DND-41 (cell line): Measurements from ENCODE around the gene PINK1.

Source experiments
- ATAC-seq: fragments of 200-7000 bp; cut with Tn5 transposase; 3 replicates; pipeline ENCODE4 v1.9.1; 2021; ENCODE audit warnings: low read depth; ENCODE audit not compliant: insufficient read depth
- DNase-seq: peaks from one replicate; pipeline ENCODE4 v3.0.0-alpha.2; 2020
- H2AFZ ChIP-seq: 2 replicates; pipeline ENCODE4 v1.6.0; 2012; ENCODE audit warnings: low read depth, low read length
- H3K27ac ChIP-seq: 2 replicates; pipeline ENCODE4 v1.5.1; 2012; ENCODE audit warnings: low read length, inconsistent platforms
- H3K27me3 ChIP-seq: fragments of 200-600 bp; sonication (generic); 2 replicates; pipeline ENCODE4 v1.6.0; 2012; ENCODE audit warnings: low read length, mild to moderate bottlenecking, inconsistent platforms; ENCODE audit not compliant: insufficient read depth, poor library complexity
- H3K36me3 ChIP-seq: 2 replicates; pipeline ENCODE4 v1.5.1; 2012; ENCODE audit warnings: low read length, inconsistent platforms; ENCODE audit not compliant: insufficient read depth
- H3K4me1 ChIP-seq: 2 replicates; pipeline ENCODE4 v1.5.1; 2012; ENCODE audit warnings: mild to moderate bottlenecking, low read length; ENCODE audit not compliant: insufficient read depth
- H3K4me2 ChIP-seq: 2 replicates; pipeline ENCODE4 v1.6.0; 2012; ENCODE audit warnings: mild to moderate bottlenecking, moderate library complexity, low read length, inconsistent platforms; ENCODE audit not compliant: insufficient read depth
- H3K4me3 ChIP-seq, 2 experiments: fragments of 200-600 bp in 1 of 2; shearing (Covaris generic) in 1 of 2; 2 replicates each; pipeline ENCODE4 v1.5.1; 2012 to 2016; ENCODE audit warnings: inconsistent platforms in 2 of 2, low read length in 2 of 2, mild to moderate bottlenecking in 2 of 2, low read depth in 1 of 2, moderate library complexity in 1 of 2
- H3K79me2 ChIP-seq: 2 replicates; pipeline ENCODE4 v1.6.0; 2012; ENCODE audit warnings: low read length, inconsistent platforms; ENCODE audit not compliant: insufficient read depth
- H3K9ac ChIP-seq: 2 replicates; pipeline ENCODE4 v1.6.0; 2012; ENCODE audit warnings: low read depth, mild to moderate bottlenecking, inconsistent platforms, low read length, moderate library complexity
- H3K9me3 ChIP-seq: 2 replicates; pipeline ENCODE4 v1.5.1; 2012; ENCODE audit warnings: low read length, moderate library complexity, mild to moderate bottlenecking, inconsistent platforms; ENCODE audit not compliant: insufficient read depth, severe bottlenecking
- H4K20me1 ChIP-seq: 2 replicates; pipeline ENCODE4 v1.6.0; 2012; ENCODE audit warnings: low read length; ENCODE audit not compliant: insufficient read depth
- EZH2 ChIP-seq: IDR thresholded peaks from 3 replicates; pipeline ENCODE4 v1.6.1; 2012; ENCODE audit warnings: borderline replicate concordance, low read depth, mild to moderate bottlenecking, moderate library complexity, low read length, inconsistent platforms; ENCODE audit not compliant: severe bottlenecking
- TF ChIP-seq, protein P1 (sequence below): IDR thresholded peaks from 2 replicates; pipeline ENCODE4 v1.5.1; 2012; ENCODE audit warnings: borderline replicate concordance, low read length, moderate library complexity, mild to moderate bottlenecking; ENCODE audit not compliant: poor library complexity, severe bottlenecking; ENCODE audit errors: extremely low read depth

The PINK1 gene

DNA sequence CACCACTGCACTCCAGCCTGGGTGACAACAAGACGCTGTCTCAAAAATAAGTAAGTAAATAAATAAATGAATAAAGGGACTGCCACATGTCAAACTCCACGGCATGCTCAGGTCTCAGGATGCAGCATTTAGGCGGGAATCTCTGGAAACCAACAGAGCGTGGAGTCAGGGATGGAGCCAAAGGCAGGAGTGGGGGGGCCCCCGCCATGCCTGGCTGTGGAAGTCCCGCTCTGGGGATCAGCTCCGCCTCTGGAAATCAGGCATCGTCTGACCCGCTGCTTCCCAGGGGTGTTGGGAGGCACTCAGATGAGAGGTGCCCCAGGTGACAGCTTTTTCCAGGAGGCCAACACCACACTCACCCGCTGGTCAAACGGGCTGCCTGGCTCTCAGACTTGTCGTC lies 64.3 kb downstream of the PINK1 start:
- Histone ChIP-seq H3K4me2 (no peak overlapping the region), H3K27ac (no peak overlapping the region)

DNA sequence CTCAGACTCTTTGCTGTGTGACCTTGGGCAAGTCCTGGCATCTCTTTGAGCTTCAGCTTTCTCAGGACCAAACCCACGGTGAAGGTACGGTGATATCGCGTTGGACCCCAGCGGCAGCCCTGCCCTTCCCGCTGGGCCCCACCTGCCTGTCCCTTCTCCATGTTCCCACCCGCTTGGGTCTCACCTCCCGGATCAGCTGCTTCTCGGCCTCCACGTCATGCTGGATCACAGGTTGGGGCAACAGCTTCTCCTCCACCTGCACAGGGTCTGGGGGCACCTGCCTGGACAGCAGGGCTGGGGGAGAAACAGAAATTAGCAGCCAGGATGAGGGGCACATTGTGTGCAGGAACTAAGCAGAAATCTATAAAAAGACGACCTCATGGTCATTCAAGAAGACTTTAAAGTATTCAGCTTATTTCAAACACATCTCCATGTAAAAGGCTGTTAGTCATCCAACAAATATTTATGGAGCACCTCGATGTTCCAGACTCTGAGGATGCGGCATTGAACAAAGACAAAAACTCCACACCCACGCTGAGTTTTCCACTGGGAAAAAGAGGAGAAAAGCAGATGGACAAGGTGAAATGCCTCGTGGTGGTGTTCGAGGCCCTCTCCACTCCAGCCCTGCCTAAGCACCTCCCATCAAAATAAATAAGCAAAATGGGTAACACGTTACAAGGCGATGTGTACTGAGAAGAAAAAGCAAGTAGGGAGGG lies 65.1 kb downstream of the PINK1 start:
- H3K9ac ChIP-seq, result no peak overlapping the region
- no peaks in the 10 kb centered on the region for H3K79me2 ChIP-seq
- peaks cover 16% of the 10 kb centered on the region for H3K4me1 ChIP-seq
- H3K4me3 ChIP-seq, result no peak overlapping the region
- ATAC-seq, result no peak
- no peak overlapping the region for H2AFZ ChIP-seq
- H3K27ac ChIP-seq, result no peak overlapping the region
- no peaks in the 10 kb centered on the region for H3K9me3 ChIP-seq
- H3K36me3 ChIP-seq, result no peaks in the 10 kb centered on the region
- no peaks in the 10 kb centered on the region for H4K20me1 ChIP-seq
- no peaks in the 10 kb centered on the region for H3K27me3 ChIP-seq
- TF ChIP-seq, protein P1, sequence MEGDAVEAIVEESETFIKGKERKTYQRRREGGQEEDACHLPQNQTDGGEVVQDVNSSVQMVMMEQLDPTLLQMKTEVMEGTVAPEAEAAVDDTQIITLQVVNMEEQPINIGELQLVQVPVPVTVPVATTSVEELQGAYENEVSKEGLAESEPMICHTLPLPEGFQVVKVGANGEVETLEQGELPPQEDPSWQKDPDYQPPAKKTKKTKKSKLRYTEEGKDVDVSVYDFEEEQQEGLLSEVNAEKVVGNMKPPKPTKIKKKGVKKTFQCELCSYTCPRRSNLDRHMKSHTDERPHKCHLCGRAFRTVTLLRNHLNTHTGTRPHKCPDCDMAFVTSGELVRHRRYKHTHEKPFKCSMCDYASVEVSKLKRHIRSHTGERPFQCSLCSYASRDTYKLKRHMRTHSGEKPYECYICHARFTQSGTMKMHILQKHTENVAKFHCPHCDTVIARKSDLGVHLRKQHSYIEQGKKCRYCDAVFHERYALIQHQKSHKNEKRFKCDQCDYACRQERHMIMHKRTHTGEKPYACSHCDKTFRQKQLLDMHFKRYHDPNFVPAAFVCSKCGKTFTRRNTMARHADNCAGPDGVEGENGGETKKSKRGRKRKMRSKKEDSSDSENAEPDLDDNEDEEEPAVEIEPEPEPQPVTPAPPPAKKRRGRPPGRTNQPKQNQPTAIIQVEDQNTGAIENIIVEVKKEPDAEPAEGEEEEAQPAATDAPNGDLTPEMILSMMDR, result no peak
- no peak for TF ChIP-seq EZH2
- H3K4me2 ChIP-seq, result no peak overlapping the region
- DNase-seq, result no peak

More for the DNA sequence above, 64.3 kb downstream of the PINK1 start:
- H4K20me1 ChIP-seq, result no peaks in the 10 kb centered on the region
- no peak overlapping the region for H2AFZ ChIP-seq
- H3K4me1 ChIP-seq, result peaks cover 16% of the 10 kb centered on the region
- no peak for TF ChIP-seq EZH2
- TF ChIP-seq, protein P1, result no peak
- no peak overlapping the region for H3K9ac ChIP-seq
- no peak overlapping the region for H3K4me3 ChIP-seq
- H3K9me3 ChIP-seq, result no peaks in the 10 kb centered on the region
- H3K27me3 ChIP-seq, result no peaks in the 10 kb centered on the region
- DNase-seq (no peak), ATAC-seq (no peak)
- H3K36me3 ChIP-seq, result no peaks in the 10 kb centered on the region
- H3K79me2 ChIP-seq, result no peaks in the 10 kb centered on the region

DNA sequence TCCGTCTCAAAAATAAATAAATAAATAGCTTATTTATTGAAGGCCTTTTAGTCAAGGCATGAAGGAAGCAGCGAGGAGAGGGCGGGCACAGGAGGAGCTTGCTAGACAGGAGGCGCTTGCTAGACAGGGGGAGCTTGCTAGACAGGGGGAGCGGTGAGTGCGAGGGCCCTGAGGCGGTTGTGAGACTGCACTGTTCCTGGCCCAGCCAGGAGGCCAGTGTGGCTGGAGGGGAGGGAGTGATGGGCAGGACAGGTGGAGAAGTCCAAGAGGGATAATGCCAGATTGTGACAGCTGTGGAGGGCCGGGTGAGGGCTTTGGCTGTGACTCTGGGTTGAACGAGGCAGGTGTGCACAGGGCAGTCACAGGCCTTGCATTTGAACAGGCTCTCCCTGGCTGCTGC lies 66.3 kb downstream of the PINK1 start:
- Histone ChIP-seq H3K9me3 (no peaks in the 10 kb centered on the region), H3K27ac (no peak overlapping the region), H3K36me3 (no peaks in the 10 kb centered on the region), H3K79me2 (no peaks in the 10 kb centered on the region), H3K27me3 (no peaks in the 10 kb centered on the region), H3K4me3 (no peak overlapping the region), H3K4me1 (peaks cover 16% of the 10 kb centered on the region), H3K9ac (no peak overlapping the region), H2AFZ (no peak overlapping the region), H3K4me2 (no peak overlapping the region), H4K20me1 (no peaks in the 10 kb centered on the region)
- TF ChIP-seq, protein P1, result no peak
- no peak for TF ChIP-seq EZH2
- DNase-seq (no peak), ATAC-seq (no peak)
